Hepatocyte (in vitro differentiated cells): Measurements from ENCODE around the gene CYP27A1. TPM values are rescaled to one million over a fixed set of nuclear protein-coding genes. Genes with fewer than 3 reads are reported as not detected.

Experiments
- DNase-seq: peaks from one replicate; pipeline ENCODE4 v3.0.0-alpha.2; 2016; ENCODE audit warnings: low spot score
- H2AFZ ChIP-seq: fragments of 200-600 bp; sonication (generic); 2 replicates; pipeline ENCODE4 v1.6.0; 2016; ENCODE audit warnings: antibody characterized with exemption, mild to moderate bottlenecking
- H3K27ac ChIP-seq: fragments of 200-600 bp; sonication (generic); 2 replicates; pipeline ENCODE4 v1.5.1; 2016; ENCODE audit warnings: mild to moderate bottlenecking
- H3K27me3 ChIP-seq: fragments of 200-600 bp; sonication (generic); 2 replicates; pipeline ENCODE4 v1.6.1; 2016
- H3K36me3 ChIP-seq: fragments of 200-600 bp; sonication (generic); replicated peaks from 2 replicates; pipeline ENCODE4 v1.5.1; 2016; ENCODE audit warnings: low read depth; ENCODE audit not compliant: insufficient read depth
- H3K4me1 ChIP-seq: fragments of 200-600 bp; sonication (generic); 2 replicates; pipeline ENCODE4 v1.5.1; 2016; ENCODE audit warnings: mild to moderate bottlenecking, moderate library complexity; ENCODE audit not compliant: insufficient read depth
- H3K4me2 ChIP-seq: fragments of 200-600 bp; sonication (generic); 2 replicates; pipeline ENCODE4 v1.6.0; 2016
- H3K4me3 ChIP-seq: fragments of 200-600 bp; sonication (generic); 2 replicates; pipeline ENCODE4 v1.5.1; 2016; ENCODE audit warnings: mild to moderate bottlenecking
- H3K79me2 ChIP-seq: fragments of 200-600 bp; sonication (generic); 2 replicates; pipeline ENCODE4 v1.6.0; 2017; ENCODE audit warnings: mild to moderate bottlenecking
- H3K9me2 ChIP-seq: fragments of 200-600 bp; sonication (generic); replicated peaks from 2 replicates; pipeline ENCODE4 v1.6.0; 2017; ENCODE audit warnings: mild to moderate bottlenecking; ENCODE audit not compliant: insufficient read depth
- H3K9me3 ChIP-seq: fragments of 200-600 bp; sonication (generic); 2 replicates; pipeline ENCODE4 v1.5.1; 2016; ENCODE audit warnings: low read depth, mild to moderate bottlenecking
- H4K20me1 ChIP-seq: fragments of 200-600 bp; sonication (generic); 2 replicates; pipeline ENCODE4 v1.6.0; 2016; ENCODE audit warnings: mild to moderate bottlenecking; ENCODE audit not compliant: insufficient read depth, poor library complexity, severe bottlenecking
- EZH2 ChIP-seq: fragments of 200-600 bp; sonication (generic); IDR thresholded peaks from 2 replicates; pipeline ENCODE4 v1.6.1; 2016; ENCODE audit warnings: antibody characterized with exemption, mild to moderate bottlenecking, borderline replicate concordance
- EZH2phosphoT487 ChIP-seq: fragments of 200-600 bp; sonication (generic); IDR thresholded peaks from one replicate; pipeline ENCODE4 v1.6.1; 2018; ENCODE audit warnings: antibody characterized with exemption, mild to moderate bottlenecking, low read depth, moderate library complexity; ENCODE audit not compliant: unreplicated experiment, severe bottlenecking
- WGBS: methylation state at CpG from one replicate; pipeline ENCODE4 v1.1.6; 2016; ENCODE audit warnings: low lambda C conversion rate; ENCODE audit errors: missing lambda C conversion rate; 5-methylcytosine and 5-hydroxymethylcytosine counted together
- polyA plus RNA-seq: library from polyadenylated mRNA; unstranded; fragments of >200 nt; fragmentation: Nextera tagmentation; extraction: Ambion mirVana; gene quantifications from 2 replicates; pipeline ENCODE4 v1.2.1, GENCODE V29; 2016
- total RNA-seq: library from RNA; depleted of rRNA; stranded (reverse); fragments of >200 nt; gene quantifications from 2 replicates; pipeline ENCODE4 v1.2.3, GENCODE V29; 2014
- TF ChIP-seq, protein P1 (sequence below): fragments of 200-600 bp; sonication (generic); IDR thresholded peaks from 2 replicates; pipeline ENCODE4 v1.5.1; 2016; ENCODE audit warnings: antibody characterized with exemption, mild to moderate bottlenecking; ENCODE audit not compliant: poor library complexity

The CYP27A1 gene
- total and polyA plus RNA-seq, 2 experiments from 2014 or later = 34.5 to 44.8 TPM

DNA sequence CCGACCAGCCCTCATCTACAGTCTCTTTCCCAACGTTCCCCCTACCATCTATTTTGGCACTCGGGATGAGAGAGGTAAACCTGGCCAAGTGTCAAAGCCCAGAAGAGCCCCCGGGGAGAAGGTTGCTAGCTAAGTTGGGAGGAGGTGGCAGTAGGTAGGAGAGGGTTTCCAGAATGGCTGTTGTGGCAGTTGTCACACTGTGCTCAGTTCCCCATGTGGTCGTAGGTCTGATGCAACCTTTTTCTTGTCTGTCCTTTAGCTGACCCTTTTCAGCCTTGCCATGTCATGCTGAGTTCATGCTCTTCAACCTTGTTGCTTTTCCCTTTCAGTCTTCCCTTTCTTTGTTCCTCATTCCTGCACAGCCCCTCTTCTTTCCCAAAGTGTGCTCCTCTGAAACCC lies 36.8 kb upstream of the CYP27A1 start:
- Histone ChIP-seq H3K27me3 (no peaks in the 10 kb centered on the region), H3K36me3 (no peaks in the 10 kb centered on the region), H3K4me3 (no peak overlapping the region), H3K9me2 (no peaks in the 10 kb centered on the region), H3K4me1 (peaks cover 3% of the 10 kb centered on the region), H4K20me1 (no peaks in the 10 kb centered on the region), H3K27ac (peak overlapping the region; percentile 69), H3K79me2 (no peaks in the 10 kb centered on the region), H3K4me2 (no peak overlapping the region), H3K9me3 (no peaks in the 10 kb centered on the region), H2AFZ (no peak overlapping the region)
- 81% methylated on average over 5 of the region's 5 CpGs for WGBS
- TF ChIP-seq, protein P1, sequence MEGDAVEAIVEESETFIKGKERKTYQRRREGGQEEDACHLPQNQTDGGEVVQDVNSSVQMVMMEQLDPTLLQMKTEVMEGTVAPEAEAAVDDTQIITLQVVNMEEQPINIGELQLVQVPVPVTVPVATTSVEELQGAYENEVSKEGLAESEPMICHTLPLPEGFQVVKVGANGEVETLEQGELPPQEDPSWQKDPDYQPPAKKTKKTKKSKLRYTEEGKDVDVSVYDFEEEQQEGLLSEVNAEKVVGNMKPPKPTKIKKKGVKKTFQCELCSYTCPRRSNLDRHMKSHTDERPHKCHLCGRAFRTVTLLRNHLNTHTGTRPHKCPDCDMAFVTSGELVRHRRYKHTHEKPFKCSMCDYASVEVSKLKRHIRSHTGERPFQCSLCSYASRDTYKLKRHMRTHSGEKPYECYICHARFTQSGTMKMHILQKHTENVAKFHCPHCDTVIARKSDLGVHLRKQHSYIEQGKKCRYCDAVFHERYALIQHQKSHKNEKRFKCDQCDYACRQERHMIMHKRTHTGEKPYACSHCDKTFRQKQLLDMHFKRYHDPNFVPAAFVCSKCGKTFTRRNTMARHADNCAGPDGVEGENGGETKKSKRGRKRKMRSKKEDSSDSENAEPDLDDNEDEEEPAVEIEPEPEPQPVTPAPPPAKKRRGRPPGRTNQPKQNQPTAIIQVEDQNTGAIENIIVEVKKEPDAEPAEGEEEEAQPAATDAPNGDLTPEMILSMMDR = no peak
- TF ChIP-seq EZH2phosphoT487 (no peak), EZH2 (no peak)
- no peak for DNase-seq

- peak overlapping the region; percentile 69 for H3K27ac ChIP-seq
- no peak overlapping the region for H3K4me2 ChIP-seq
- H3K79me2 ChIP-seq = no peaks in the 10 kb centered on the region
Measured at GRCh38 chr2:218745559-218746469, 36.1 kb upstream of the CYP27A1 start.

DNA sequence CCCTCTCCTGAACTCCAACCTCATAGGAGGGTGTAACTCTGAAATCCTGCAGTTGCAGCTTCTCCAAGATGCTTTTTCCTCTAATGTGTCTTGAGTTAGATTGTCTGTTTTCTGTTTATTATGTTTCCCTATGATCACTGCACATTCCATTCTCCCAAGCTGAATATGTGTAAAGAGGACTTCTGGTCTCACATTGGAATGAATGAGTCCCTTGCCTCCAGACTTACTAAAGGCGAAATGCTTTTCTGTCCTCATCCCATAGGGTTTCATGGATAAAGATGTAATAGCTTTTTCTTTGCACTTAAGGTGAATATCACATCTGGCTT lies 35.5 kb upstream of the CYP27A1 start:
- peaks cover 3% of the 10 kb centered on the region for H3K4me1 ChIP-seq
- no peaks in the 10 kb centered on the region for H3K27me3 ChIP-seq
- no peak overlapping the region for H3K4me3 ChIP-seq
- no peak overlapping the region for H2AFZ ChIP-seq
- TF ChIP-seq, protein P1 = no peak
- TF ChIP-seq EZH2phosphoT487 = no peak
- H3K36me3 ChIP-seq = no peaks in the 10 kb centered on the region
- H3K9me3 ChIP-seq = no peaks in the 10 kb centered on the region
- no peak overlapping the region for H3K4me2 ChIP-seq
- H3K27ac ChIP-seq = peak overlapping the region; percentile 60
- no peaks in the 10 kb centered on the region for H4K20me1 ChIP-seq
- WGBS = 100% methylated on average over 1 of the region's 1 CpG
- H3K79me2 ChIP-seq = no peaks in the 10 kb centered on the region
- H3K9me2 ChIP-seq = no peaks in the 10 kb centered on the region
- no peak for DNase-seq

More at GRCh38 chr2:218745559-218746469, 36.1 kb upstream of the CYP27A1 start:
- Histone ChIP-seq H4K20me1 (no peaks in the 10 kb centered on the region), H3K4me1 (peaks cover 3% of the 10 kb centered on the region), H3K4me3 (no peak overlapping the region), H2AFZ (no peak overlapping the region), H3K36me3 (no peaks in the 10 kb centered on the region), H3K27me3 (no peaks in the 10 kb centered on the region), H3K9me2 (no peaks in the 10 kb centered on the region), H3K9me3 (no peaks in the 10 kb centered on the region)
- WGBS = 96% methylated on average over 10 of the region's 10 CpGs
- TF ChIP-seq EZH2phosphoT487 (no peak), EZH2 (no peak)
- TF ChIP-seq, protein P1 = no peak
- DNase-seq = peak; percentile 33
